Ishikawa (cell line): Measurements from ENCODE around the gene CPA5.

ENCODE experiments used
- CEBPB ChIP-seq: IDR thresholded peaks from 2 replicates; pipeline ENCODE4 v1.6.1; 2012
- CREB1 ChIP-seq: IDR thresholded peaks from 2 replicates; pipeline ENCODE4 v1.6.1; 2012; ENCODE audit warnings: low read depth
- EGR1 ChIP-seq: IDR thresholded peaks from 2 replicates; pipeline ENCODE4 v1.6.1; 2012
- EP300 ChIP-seq: IDR thresholded peaks from 2 replicates; pipeline ENCODE4 v1.6.1; 2012; ENCODE audit warnings: borderline replicate concordance
- FOXM1 ChIP-seq: IDR thresholded peaks from 2 replicates; pipeline ENCODE4 v1.6.1; 2012; ENCODE audit warnings: low read depth, borderline replicate concordance
- NFIC ChIP-seq: IDR thresholded peaks from 2 replicates; pipeline ENCODE4 v1.6.1; 2012
- RAD21 ChIP-seq: IDR thresholded peaks from 2 replicates; pipeline ENCODE4 v1.6.1; 2012; ENCODE audit warnings: low read depth
- TAF1 ChIP-seq: IDR thresholded peaks from 2 replicates; pipeline ENCODE4 v1.6.1; 2012; ENCODE audit warnings: low read depth, mild to moderate bottlenecking
- TCF12 ChIP-seq: IDR thresholded peaks from 2 replicates; pipeline ENCODE4 v1.6.1; 2012; ENCODE audit warnings: low read depth
- TEAD4 ChIP-seq: IDR thresholded peaks from 2 replicates; pipeline ENCODE4 v1.6.1; 2012
- USF1 ChIP-seq: IDR thresholded peaks from 2 replicates; pipeline ENCODE4 v1.6.1; 2012
- YY1 ChIP-seq: IDR thresholded peaks from 2 replicates; pipeline ENCODE4 v1.6.1; 2012; ENCODE audit warnings: low read depth
- ZBTB7A ChIP-seq: IDR thresholded peaks from 2 replicates; pipeline ENCODE4 v1.6.1; 2012; ENCODE audit warnings: low read depth
- TF ChIP-seq, protein P1 (sequence below): IDR thresholded peaks from 2 replicates; pipeline ENCODE4 v1.6.1; 2012; ENCODE audit warnings: low read depth, mild to moderate bottlenecking
- TF ChIP-seq, protein P2 (sequence below): IDR thresholded peaks from 2 replicates; pipeline ENCODE4 v1.6.1; 2012

CPA5 gene

GRCh38 chr7:130415006-130415405 lies 70.4 kb downstream of the CPA5 start:
- TF ChIP-seq EGR1 (no peak), TAF1 (no peak), NFIC (no peak), CEBPB (no peak)
- TF ChIP-seq, protein P1, sequence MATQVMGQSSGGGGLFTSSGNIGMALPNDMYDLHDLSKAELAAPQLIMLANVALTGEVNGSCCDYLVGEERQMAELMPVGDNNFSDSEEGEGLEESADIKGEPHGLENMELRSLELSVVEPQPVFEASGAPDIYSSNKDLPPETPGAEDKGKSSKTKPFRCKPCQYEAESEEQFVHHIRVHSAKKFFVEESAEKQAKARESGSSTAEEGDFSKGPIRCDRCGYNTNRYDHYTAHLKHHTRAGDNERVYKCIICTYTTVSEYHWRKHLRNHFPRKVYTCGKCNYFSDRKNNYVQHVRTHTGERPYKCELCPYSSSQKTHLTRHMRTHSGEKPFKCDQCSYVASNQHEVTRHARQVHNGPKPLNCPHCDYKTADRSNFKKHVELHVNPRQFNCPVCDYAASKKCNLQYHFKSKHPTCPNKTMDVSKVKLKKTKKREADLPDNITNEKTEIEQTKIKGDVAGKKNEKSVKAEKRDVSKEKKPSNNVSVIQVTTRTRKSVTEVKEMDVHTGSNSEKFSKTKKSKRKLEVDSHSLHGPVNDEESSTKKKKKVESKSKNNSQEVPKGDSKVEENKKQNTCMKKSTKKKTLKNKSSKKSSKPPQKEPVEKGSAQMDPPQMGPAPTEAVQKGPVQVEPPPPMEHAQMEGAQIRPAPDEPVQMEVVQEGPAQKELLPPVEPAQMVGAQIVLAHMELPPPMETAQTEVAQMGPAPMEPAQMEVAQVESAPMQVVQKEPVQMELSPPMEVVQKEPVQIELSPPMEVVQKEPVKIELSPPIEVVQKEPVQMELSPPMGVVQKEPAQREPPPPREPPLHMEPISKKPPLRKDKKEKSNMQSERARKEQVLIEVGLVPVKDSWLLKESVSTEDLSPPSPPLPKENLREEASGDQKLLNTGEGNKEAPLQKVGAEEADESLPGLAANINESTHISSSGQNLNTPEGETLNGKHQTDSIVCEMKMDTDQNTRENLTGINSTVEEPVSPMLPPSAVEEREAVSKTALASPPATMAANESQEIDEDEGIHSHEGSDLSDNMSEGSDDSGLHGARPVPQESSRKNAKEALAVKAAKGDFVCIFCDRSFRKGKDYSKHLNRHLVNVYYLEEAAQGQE: no peak

DNA sequence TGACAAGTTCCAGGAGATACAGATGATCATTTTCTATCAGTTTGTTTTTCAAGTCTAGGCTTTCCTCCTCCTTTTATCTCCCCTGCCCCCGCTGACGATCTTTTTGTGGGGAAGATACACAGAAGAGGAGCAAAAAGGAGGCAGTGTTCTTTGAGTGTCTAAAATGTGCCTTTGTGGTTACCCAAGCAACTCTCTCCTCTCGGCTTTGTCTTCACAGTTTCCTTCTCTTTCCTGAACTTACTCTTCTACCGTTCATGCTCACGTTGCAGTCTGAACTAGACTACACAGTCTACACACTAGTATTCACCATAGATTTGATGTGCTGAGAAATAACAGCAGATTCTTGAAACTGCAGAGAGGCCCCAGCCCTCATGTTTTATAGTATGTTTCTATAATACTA lies 72.6 kb downstream of the CPA5 start:
- no peak for TF ChIP-seq EP300
- TF ChIP-seq ZBTB7A: no peak
- no peak for TF ChIP-seq CEBPB
- no peak for TF ChIP-seq NFIC
- TF ChIP-seq YY1: no peak
- no peak for TF ChIP-seq EGR1
- no peak for TF ChIP-seq TAF1
- TF ChIP-seq, protein P2, sequence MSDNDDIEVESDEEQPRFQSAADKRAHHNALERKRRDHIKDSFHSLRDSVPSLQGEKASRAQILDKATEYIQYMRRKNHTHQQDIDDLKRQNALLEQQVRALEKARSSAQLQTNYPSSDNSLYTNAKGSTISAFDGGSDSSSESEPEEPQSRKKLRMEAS: no peak
- TF ChIP-seq CREB1: no peak
- TF ChIP-seq, protein P1: no peak
- no peak for TF ChIP-seq RAD21
- no peak for TF ChIP-seq FOXM1
- TF ChIP-seq TCF12: no peak
- no peak for TF ChIP-seq USF1
- no peak for TF ChIP-seq TEAD4

GRCh38 chr7:130418306-130418705 lies 73.7 kb downstream of the CPA5 start:
- TF ChIP-seq YY1 (no peak), NFIC (no peak), EGR1 (no peak), TAF1 (no peak), TCF12 (no peak), CEBPB (no peak), USF1 (no peak), TEAD4 (no peak), EP300 (no peak), RAD21 (no peak), ZBTB7A (no peak), CREB1 (no peak), FOXM1 (no peak)
- TF ChIP-seq, protein P1: no peak
- TF ChIP-seq, protein P2: no peak
